AG04449 (cell line): ENCODE results near the gene SLC24A4.

Source experiments
- CTCF ChIA-PET: fragments of 350-600 bp; formaldehyde crosslinking; extraction: SDS; loops from one replicate; lab custom pipeline; 2021; ENCODE audit warnings: antibody characterized with exemption; lab: Yijun Ruan, JAX
- POLR2A ChIA-PET: fragments of 400-600, 350-600 bp; formaldehyde crosslinking; extraction: SDS; loops from one replicate; lab custom pipeline; 2020; ENCODE audit warnings: antibody characterized with exemption, inconsistent platforms; lab: Yijun Ruan, JAX
- DNase-seq: peaks from one replicate; pipeline ENCODE4 v3.0.0-alpha.2; 2010; ENCODE audit warnings: low read depth, low spot score
- H3K4me3 ChIP-seq: 2 replicates; pipeline ENCODE4 v1.5.1; 2011; ENCODE audit warnings: low read depth, mild to moderate bottlenecking, control low read depth, low read length
- CTCF ChIP-seq: IDR thresholded peaks from one replicate; pipeline ENCODE4 v1.5.1; 2011; ENCODE audit warnings: mild to moderate bottlenecking, moderate library complexity, low read length, control low read depth, inconsistent platforms; ENCODE audit not compliant: insufficient read depth; ENCODE audit errors: missing control alignments

SLC24A4 gene

GRCh38 chr14:92549105-92549858, 226.3 kb downstream of the SLC24A4 start:
- CTCF ChIA-PET: interaction anchor here (1.5 kb wide), 1 partner anchor 137 kb away, joined by 6 read pairs; no protein-coding TSS in a partner anchor
- DNase-seq: no peak
- no peak overlapping the region for H3K4me3 ChIP-seq
- no peak for TF ChIP-seq CTCF
- POLR2A ChIA-PET: interaction anchor here (0.5 kb wide), 1 partner anchor 428 kb away, joined by 6 read pairs; the partner anchor contains the start of gene NDUFB1

DNA sequence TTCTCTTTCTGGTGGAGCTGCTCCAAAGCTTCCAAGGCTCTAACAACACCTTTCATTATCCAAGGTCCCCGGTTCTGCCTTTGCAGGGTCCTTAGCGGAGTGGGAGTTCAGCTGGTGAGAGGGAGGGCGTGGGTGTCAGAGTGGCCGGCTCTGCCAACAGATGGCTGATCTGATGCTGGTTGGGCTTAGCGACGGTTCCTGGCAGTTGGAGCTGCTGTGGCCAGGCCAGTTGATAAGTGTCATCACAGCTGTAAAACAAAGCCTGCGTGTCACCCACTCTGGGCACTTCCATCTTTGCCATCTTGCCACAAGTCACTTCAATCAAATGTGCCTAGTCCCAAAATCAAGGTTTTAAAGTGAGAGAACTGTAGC, 226.9 kb downstream of the SLC24A4 start:
- CTCF ChIA-PET: interaction anchor here (1.5 kb wide), 1 partner anchor 137 kb away, joined by 6 read pairs; no protein-coding TSS in a partner anchor
- TF ChIP-seq CTCF: no peak
- H3K4me3 ChIP-seq: no peak overlapping the region
- POLR2A ChIA-PET: no interaction called here
- no peak for DNase-seq
